H1 (cell line): Measurements from ENCODE around the gene CDH18. TPM values are rescaled to one million over a fixed set of nuclear protein-coding genes. Genes with fewer than 3 reads are reported as not detected.

ENCODE experiments used
- E2F6 ChIP-seq: IDR thresholded peaks from 2 replicates; pipeline ENCODE4 v1.6.1; 2012; ENCODE audit warnings: inconsistent platforms
- MAFK ChIP-seq: IDR thresholded peaks from 2 replicates; pipeline ENCODE4 v1.6.1; 2012; ENCODE audit warnings: low read depth, mild to moderate bottlenecking, improper control_type of control experiment, low read length
- MAX ChIP-seq: IDR thresholded peaks from 2 replicates; pipeline ENCODE4 v1.6.1; 2012; ENCODE audit warnings: inconsistent platforms
- polyA plus RNA-seq, 7 experiments: library from polyadenylated mRNA; depleted of rRNA in 3 of 7; stranded (reverse) in 5 of 7; unstranded in 2 of 7; fragments of >200 nt in 5 of 7; fragments of 200-250 nt in 2 of 7; gene quantifications; 1 replicate in 5 of 7; 2 replicates in 1 of 7; 4 replicates in 1 of 7; pipeline versions ENCODE4 v1.2.1 to v1.2.3, GENCODE V29; 2011 to 2013; ENCODE audit warnings: missing spikeins in 2 of 7, mixed read lengths in 2 of 7
- total RNA-seq: library from RNA; stranded (reverse); fragmentation: NEBNext Ultra II Directional; extraction: Animal tissue kit (Norgen Biotek cat#: 25700); gene quantifications from 2 replicates; pipeline ENCODE4 v1.2.1, GENCODE V29; 2021

The CDH18 gene
- total and polyA plus RNA-seq, 2 of the 8 experiments (the other 6 are each of a cell fraction or from before 2014, with no cell fraction given), result 0.30 to 0.32 TPM

- TF ChIP-seq E2F6 (no peak), MAX (no peak), MAFK (no peak)
These were observed 349.5 kb downstream of the CDH18 start (continued) for GRCh38 chr5:19638461-19638860.
